ENCODE results near the gene PLEKHG4. TPM values are rescaled to one million over a fixed set of nuclear protein-coding genes. Genes with fewer than 3 reads are reported as not detected.

The PLEKHG4 gene
- total RNA-seq, 1 experiment from 2014 or later, result 5.9 TPM

DNA sequence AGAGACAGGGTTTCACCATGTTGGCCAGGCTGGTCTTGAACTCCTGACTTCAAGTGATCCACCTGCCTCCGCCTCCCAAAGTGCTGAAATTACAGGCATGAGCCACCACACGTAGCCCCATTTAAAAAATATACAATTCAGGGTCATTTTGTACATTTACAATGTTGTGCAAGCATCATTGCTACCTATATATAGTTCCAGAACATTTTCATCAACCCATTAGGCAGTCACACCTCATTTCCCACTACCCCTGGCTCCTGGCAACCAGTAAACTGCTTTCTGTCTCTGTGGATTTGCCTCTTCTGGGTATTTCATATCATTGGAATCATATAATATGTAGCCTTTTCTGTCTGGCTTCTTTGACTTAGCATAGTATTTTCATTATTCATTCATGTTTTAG is 54.0 kb downstream of the PLEKHG4 start:
- H3K4me3 Mint-ChIP-seq, result no peak overlapping the region
- ChIA-PET POLR2A (no interaction called here), CTCF (interaction anchor here (1.4 kb wide), 1 partner anchor 48 kb away, joined by 4 read pairs; no protein-coding TSS in a partner anchor)
- peaks cover 22% of the 10 kb centered on the region for H3K27me3 Mint-ChIP-seq (ENCODE audit: low read depth)
- ATAC-seq (no peak), DNase-seq (ENCODE audit: low spot score) (no peak)
- TF ChIP-seq EMX1 (CRISPR knock-in tag; IDR thresholded peaks at IDR 0.05) (no peak), ZNF138 (CRISPR knock-in tag; conservative IDR thresholded peaks at IDR 0.05) (no peak), TP53 (CRISPR knock-in tag; IDR thresholded peaks at IDR 0.05) (no peak), ZNF317 (CRISPR knock-in tag; IDR thresholded peaks at IDR 0.05; ENCODE audit: borderline replicate concordance, low read depth) (no peak)
- peaks cover 23% of the 10 kb centered on the region for H3K9me3 Mint-ChIP-seq
- no peak overlapping the region for H3K27ac Mint-ChIP-seq
- H3K36me3 Mint-ChIP-seq, result peaks cover 16% of the 10 kb centered on the region
- H3K4me1 Mint-ChIP-seq, result no peaks in the 10 kb centered on the region

DNA sequence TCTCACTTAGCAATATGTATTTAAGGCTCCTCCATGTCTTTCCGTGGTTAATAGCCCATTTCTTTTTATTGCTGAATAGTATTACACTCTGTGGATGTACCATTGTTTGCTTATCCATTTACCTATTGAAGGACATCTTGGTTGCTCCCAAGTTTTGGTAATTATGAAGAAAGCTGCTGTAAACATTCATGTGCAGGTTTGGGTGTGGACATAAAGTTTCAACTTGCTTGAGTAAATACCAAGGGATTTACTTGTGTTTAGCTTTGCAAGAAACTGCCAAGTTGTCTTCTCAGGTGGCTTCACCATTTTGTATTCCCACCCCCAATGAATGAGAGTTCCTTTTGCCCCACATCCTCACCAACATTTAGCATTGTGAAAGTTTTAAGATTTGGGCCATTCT is 56.8 kb downstream of the PLEKHG4 start:
- Mint-ChIP-seq H3K36me3 (peaks cover 16% of the 10 kb centered on the region), H3K9me3 (peaks cover 20% of the 10 kb centered on the region)

DNA sequence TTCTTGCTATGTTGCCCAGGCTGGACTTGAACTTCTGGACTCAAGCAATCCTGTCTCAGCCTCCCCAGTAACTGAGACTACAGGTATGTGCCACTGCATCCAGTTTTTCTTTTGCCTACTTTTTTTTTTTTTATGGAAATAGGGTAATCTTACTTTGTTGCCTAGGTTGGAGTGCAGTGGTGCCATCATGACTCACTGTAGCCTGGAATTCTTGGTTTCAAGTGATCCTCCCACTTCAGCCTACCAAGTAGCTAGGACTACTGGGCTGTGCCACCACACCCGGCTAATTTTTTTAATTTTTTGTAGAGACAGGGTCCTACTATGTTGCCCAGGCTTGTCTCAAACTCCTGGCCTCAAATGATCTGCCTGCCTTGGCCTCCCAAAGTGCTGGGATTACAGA is 57.3 kb downstream of the PLEKHG4 start:
- TF ChIP-seq OVOL2 (CRISPR knock-in tag; IDR thresholded peaks at IDR 0.05; ENCODE audit: borderline replicate concordance), result no peak
- TF ChIP-seq, protein P1, sequence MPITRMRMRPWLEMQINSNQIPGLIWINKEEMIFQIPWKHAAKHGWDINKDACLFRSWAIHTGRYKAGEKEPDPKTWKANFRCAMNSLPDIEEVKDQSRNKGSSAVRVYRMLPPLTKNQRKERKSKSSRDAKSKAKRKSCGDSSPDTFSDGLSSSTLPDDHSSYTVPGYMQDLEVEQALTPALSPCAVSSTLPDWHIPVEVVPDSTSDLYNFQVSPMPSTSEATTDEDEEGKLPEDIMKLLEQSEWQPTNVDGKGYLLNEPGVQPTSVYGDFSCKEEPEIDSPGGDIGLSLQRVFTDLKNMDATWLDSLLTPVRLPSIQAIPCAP (CRISPR knock-in tag; IDR thresholded peaks at IDR 0.05), result no peak
- TF ChIP-seq, protein P2, sequence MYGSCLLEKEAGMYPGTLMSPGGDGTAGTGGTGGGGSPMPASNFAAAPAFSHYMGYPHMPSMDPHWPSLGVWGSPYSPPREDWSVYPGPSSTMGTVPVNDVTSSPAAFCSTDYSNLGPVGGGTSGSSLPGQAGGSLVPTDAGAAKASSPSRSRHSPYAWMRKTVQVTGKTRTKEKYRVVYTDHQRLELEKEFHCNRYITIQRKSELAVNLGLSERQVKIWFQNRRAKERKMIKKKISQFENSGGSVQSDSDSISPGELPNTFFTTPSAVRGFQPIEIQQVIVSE (CRISPR knock-in tag; IDR thresholded peaks at IDR 0.05; ENCODE audit: borderline replicate concordance), result no peak
- TF ChIP-seq GABPB1 (CRISPR knock-in tag; IDR thresholded peaks at IDR 0.05), result no peak
- no peak for TF ChIP-seq ZNF232 (CRISPR knock-in tag; IDR thresholded peaks at IDR 0.05)
- TF ChIP-seq TP53 (CRISPR knock-in tag; IDR thresholded peaks at IDR 0.05), result no peak
- no peak for TF ChIP-seq RELA (CRISPR knock-in tag; IDR thresholded peaks at IDR 0.05; ENCODE audit: borderline replicate concordance)
- no peak for TF ChIP-seq ESRRA (CRISPR knock-in tag; IDR thresholded peaks at IDR 0.05; ENCODE audit: borderline replicate concordance)
- TF ChIP-seq, protein P3, sequence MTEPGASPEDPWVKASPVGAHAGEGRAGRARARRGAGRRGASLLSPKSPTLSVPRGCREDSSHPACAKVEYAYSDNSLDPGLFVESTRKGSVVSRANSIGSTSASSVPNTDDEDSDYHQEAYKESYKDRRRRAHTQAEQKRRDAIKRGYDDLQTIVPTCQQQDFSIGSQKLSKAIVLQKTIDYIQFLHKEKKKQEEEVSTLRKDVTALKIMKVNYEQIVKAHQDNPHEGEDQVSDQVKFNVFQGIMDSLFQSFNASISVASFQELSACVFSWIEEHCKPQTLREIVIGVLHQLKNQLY (CRISPR knock-in tag; IDR thresholded peaks at IDR 0.05), result no peak
- TF ChIP-seq, protein P4, sequence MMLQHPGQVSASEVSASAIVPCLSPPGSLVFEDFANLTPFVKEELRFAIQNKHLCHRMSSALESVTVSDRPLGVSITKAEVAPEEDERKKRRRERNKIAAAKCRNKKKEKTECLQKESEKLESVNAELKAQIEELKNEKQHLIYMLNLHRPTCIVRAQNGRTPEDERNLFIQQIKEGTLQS (CRISPR knock-in tag; conservative IDR thresholded peaks at IDR 0.05), result no peak
- TF ChIP-seq, protein P5, sequence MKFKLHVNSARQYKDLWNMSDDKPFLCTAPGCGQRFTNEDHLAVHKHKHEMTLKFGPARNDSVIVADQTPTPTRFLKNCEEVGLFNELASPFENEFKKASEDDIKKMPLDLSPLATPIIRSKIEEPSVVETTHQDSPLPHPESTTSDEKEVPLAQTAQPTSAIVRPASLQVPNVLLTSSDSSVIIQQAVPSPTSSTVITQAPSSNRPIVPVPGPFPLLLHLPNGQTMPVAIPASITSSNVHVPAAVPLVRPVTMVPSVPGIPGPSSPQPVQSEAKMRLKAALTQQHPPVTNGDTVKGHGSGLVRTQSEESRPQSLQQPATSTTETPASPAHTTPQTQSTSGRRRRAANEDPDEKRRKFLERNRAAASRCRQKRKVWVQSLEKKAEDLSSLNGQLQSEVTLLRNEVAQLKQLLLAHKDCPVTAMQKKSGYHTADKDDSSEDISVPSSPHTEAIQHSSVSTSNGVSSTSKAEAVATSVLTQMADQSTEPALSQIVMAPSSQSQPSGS (CRISPR knock-in tag; IDR thresholded peaks at IDR 0.05; ENCODE audit: borderline replicate concordance, low read depth), result no peak
- no peak for TF ChIP-seq NFE2L1 (CRISPR knock-in tag; IDR thresholded peaks at IDR 0.05)
- TF ChIP-seq CREM (CRISPR knock-in tag; IDR thresholded peaks at IDR 0.05), result no peak
- TF ChIP-seq TEAD1 (CRISPR knock-in tag; IDR thresholded peaks at IDR 0.05), result no peak
- TF ChIP-seq FOXP1 (CRISPR knock-in tag; IDR thresholded peaks at IDR 0.05; ENCODE audit: borderline replicate concordance), result no peak
- no peak for TF ChIP-seq ZNF416 (CRISPR knock-in tag; IDR thresholded peaks at IDR 0.05)
- DNase-seq (ENCODE audit: low spot score) (no peak), ATAC-seq (no peak)
- H3K4me3 Mint-ChIP-seq, result no peak overlapping the region
- peaks cover 18% of the 10 kb centered on the region for H3K27me3 Mint-ChIP-seq (ENCODE audit: low read depth)
- CTCF ChIA-PET, result no interaction called here
- no peaks in the 10 kb centered on the region for H3K4me1 Mint-ChIP-seq
- peaks cover 20% of the 10 kb centered on the region for H3K9me3 Mint-ChIP-seq
- H3K27ac Mint-ChIP-seq, result no peak overlapping the region
- POLR2A ChIA-PET, result no interaction called here
- H3K36me3 Mint-ChIP-seq, result peaks cover 16% of the 10 kb centered on the region

More for the DNA sequence above, 56.8 kb downstream of the PLEKHG4 start:
- Mint-ChIP-seq H3K27ac (no peak overlapping the region), H3K4me3 (no peak overlapping the region), H3K27me3 (ENCODE audit: low read depth) (peaks cover 18% of the 10 kb centered on the region), H3K4me1 (no peaks in the 10 kb centered on the region)
- TF ChIP-seq ZNF423 (CRISPR knock-in tag; IDR thresholded peaks at IDR 0.05), result no peak
- TF ChIP-seq MXD4 (CRISPR knock-in tag; IDR thresholded peaks at IDR 0.05; ENCODE audit: borderline replicate concordance), result no peak
- TF ChIP-seq, protein P3 (CRISPR knock-in tag; IDR thresholded peaks at IDR 0.05), result no peak
- TF ChIP-seq, protein P6, sequence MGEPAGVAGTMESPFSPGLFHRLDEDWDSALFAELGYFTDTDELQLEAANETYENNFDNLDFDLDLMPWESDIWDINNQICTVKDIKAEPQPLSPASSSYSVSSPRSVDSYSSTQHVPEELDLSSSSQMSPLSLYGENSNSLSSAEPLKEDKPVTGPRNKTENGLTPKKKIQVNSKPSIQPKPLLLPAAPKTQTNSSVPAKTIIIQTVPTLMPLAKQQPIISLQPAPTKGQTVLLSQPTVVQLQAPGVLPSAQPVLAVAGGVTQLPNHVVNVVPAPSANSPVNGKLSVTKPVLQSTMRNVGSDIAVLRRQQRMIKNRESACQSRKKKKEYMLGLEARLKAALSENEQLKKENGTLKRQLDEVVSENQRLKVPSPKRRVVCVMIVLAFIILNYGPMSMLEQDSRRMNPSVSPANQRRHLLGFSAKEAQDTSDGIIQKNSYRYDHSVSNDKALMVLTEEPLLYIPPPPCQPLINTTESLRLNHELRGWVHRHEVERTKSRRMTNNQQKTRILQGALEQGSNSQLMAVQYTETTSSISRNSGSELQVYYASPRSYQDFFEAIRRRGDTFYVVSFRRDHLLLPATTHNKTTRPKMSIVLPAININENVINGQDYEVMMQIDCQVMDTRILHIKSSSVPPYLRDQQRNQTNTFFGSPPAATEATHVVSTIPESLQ (CRISPR knock-in tag; IDR thresholded peaks at IDR 0.05), result no peak
- no peak for TF ChIP-seq NFATC4 (CRISPR knock-in tag; IDR thresholded peaks at IDR 0.05)
- POLR2A ChIA-PET, result no interaction called here
- CTCF ChIA-PET, result no interaction called here
- DNase-seq (ENCODE audit: low spot score) (no peak), ATAC-seq (no peak)
